ENCODE measurements around the gene CENPK. TPM values are rescaled to one million over a fixed set of nuclear protein-coding genes. Genes with fewer than 3 reads are reported as not detected.

CENPK gene
- polyA plus RNA-seq, 1 of the 3 experiments (the other 2 are of a cell fraction) = 5.4 TPM

DNA sequence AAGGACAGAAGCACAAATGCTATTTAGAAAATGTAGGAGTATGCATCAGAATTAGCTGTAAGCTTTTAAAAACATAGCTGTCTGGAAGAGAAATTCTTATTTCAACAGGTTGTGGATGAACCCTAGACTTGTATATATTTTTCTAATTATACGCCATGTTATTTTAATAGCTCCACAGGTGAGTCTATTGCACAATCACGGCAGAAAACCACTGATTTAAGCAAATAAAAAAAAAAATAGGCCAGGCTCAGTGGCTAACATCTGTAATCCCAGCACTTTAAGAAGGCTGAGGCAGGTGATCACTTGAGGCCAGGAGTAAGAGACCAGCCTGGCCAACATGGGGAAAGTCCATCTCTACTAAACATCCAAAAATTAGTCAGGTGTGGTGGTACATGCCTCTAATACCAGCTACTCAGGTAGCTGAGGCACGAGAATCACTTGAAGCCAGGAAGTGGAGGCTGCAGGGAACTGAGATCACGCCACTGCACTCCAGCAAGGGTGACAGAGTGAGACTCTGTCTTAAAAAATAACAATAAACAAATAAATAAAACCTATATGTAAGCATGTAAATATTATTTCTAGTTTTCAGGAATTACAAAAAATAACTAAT, 49.4 kb upstream of the CENPK start:
- Histone ChIP-seq H3K9me3 (no peaks in the 10 kb centered on the region), H3F3A (replicated peaks; ENCODE audit: insufficient read depth) (peaks cover 12% of the 10 kb centered on the region), H3K4me1 (ENCODE audit: control insufficient read depth in 1 of 2, insufficient read depth in 2 of 2, low read depth in 1 of 2, low read length in 1 of 2) (no peaks in the 10 kb centered on the region), H3K4me3 (ENCODE audit: low read depth in 2 of 2, low read length in 1 of 2) (no peak overlapping the region), H3K36me3 (replicated peaks in 1 of 2; ENCODE audit: control insufficient read depth in 1 of 2, insufficient read depth in 2 of 2, low read length in 1 of 2) (peaks cover 67 to 73% of the 10 kb centered on the region in 2 experiments), H3K27ac (ENCODE audit: low read depth in 2 of 2, low read length in 1 of 2) (no peak overlapping the region), H3K9ac (no peak overlapping the region), H4K20me1 (ENCODE audit: insufficient read depth) (no peaks in the 10 kb centered on the region), H3K9me2 (no peaks in the 10 kb centered on the region), H3K79me2 (ENCODE audit: insufficient read depth) (peaks cover 28% of the 10 kb centered on the region), H2AFZ (ENCODE audit: low read depth) (no peak overlapping the region), H3K4me2 (no peak overlapping the region), H3K27me3 (ENCODE audit: insufficient read depth) (no peaks in the 10 kb centered on the region)
- CTCF ChIA-PET = interaction anchor here (1.5 to 1.6 kb wide), 2 partner anchors 8 to 11 kb away, joined by 3 to 5 read pairs; no protein-coding TSS in a partner anchor
- no peak for DNase-seq
- TF ChIP-seq TCF12 (IDR thresholded peaks at IDR 0.05) (no peak), RCOR1 (IDR thresholded peaks at IDR 0.05; ENCODE audit: low read length) (no peak), GABPA (IDR thresholded peaks at IDR 0.05; ENCODE audit: low read depth) (no peak), RFX5 (IDR thresholded peaks at IDR 0.05; ENCODE audit: low read length) (no peak), YY1 (IDR thresholded peaks at IDR 0.05; ENCODE audit: low read depth) (no peak), MXI1 (IDR thresholded peaks at IDR 0.05; ENCODE audit: low read depth, low read length) (no peak), ELF1 (IDR thresholded peaks at IDR 0.05) (no peak), JUND (IDR thresholded peaks at IDR 0.05) (no peak), NRF1 (IDR thresholded peaks at IDR 0.05; ENCODE audit: low read depth, low read length) (no peak), FOSL2 (IDR thresholded peaks at IDR 0.05; ENCODE audit: borderline replicate concordance, low read depth) (no peak), RAD21 (IDR thresholded peaks at IDR 0.05; ENCODE audit: low read length) (no peak)
- TF ChIP-seq, protein P1, sequence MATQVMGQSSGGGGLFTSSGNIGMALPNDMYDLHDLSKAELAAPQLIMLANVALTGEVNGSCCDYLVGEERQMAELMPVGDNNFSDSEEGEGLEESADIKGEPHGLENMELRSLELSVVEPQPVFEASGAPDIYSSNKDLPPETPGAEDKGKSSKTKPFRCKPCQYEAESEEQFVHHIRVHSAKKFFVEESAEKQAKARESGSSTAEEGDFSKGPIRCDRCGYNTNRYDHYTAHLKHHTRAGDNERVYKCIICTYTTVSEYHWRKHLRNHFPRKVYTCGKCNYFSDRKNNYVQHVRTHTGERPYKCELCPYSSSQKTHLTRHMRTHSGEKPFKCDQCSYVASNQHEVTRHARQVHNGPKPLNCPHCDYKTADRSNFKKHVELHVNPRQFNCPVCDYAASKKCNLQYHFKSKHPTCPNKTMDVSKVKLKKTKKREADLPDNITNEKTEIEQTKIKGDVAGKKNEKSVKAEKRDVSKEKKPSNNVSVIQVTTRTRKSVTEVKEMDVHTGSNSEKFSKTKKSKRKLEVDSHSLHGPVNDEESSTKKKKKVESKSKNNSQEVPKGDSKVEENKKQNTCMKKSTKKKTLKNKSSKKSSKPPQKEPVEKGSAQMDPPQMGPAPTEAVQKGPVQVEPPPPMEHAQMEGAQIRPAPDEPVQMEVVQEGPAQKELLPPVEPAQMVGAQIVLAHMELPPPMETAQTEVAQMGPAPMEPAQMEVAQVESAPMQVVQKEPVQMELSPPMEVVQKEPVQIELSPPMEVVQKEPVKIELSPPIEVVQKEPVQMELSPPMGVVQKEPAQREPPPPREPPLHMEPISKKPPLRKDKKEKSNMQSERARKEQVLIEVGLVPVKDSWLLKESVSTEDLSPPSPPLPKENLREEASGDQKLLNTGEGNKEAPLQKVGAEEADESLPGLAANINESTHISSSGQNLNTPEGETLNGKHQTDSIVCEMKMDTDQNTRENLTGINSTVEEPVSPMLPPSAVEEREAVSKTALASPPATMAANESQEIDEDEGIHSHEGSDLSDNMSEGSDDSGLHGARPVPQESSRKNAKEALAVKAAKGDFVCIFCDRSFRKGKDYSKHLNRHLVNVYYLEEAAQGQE (IDR thresholded peaks at IDR 0.05; ENCODE audit: low read depth, low read length) = no peak
- TF ChIP-seq, protein P2, sequence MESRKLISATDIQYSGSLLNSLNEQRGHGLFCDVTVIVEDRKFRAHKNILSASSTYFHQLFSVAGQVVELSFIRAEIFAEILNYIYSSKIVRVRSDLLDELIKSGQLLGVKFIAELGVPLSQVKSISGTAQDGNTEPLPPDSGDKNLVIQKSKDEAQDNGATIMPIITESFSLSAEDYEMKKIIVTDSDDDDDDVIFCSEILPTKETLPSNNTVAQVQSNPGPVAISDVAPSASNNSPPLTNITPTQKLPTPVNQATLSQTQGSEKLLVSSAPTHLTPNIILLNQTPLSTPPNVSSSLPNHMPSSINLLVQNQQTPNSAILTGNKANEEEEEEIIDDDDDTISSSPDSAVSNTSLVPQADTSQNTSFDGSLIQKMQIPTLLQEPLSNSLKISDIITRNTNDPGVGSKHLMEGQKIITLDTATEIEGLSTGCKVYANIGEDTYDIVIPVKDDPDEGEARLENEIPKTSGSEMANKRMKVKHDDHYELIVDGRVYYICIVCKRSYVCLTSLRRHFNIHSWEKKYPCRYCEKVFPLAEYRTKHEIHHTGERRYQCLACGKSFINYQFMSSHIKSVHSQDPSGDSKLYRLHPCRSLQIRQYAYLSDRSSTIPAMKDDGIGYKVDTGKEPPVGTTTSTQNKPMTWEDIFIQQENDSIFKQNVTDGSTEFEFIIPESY (IDR thresholded peaks at IDR 0.05; ENCODE audit: borderline replicate concordance, low read depth) = no peak
- TF ChIP-seq, protein P3, sequence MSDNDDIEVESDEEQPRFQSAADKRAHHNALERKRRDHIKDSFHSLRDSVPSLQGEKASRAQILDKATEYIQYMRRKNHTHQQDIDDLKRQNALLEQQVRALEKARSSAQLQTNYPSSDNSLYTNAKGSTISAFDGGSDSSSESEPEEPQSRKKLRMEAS (IDR thresholded peaks at IDR 0.05; ENCODE audit: low read depth) = no peak
- POLR2A ChIA-PET = no interaction called here
- 92% methylated on average over 4 of the region's 4 CpGs for WGBS (ENCODE audit: low lambda C conversion rate)

All from SK-N-SH (cell line).